Lower leg skin (tissue), 4 donors: Measurements from ENCODE around the gene IL1RAPL1. TPM values are rescaled to one million over a fixed set of nuclear protein-coding genes. Genes with fewer than 3 reads are reported as not detected.

Experiments
- DNase-seq, 2 donors: peaks; one replicate each; pipeline ENCODE4 v3.0.0-alpha.2; 2019; ENCODE audit warnings: low spot score in 2 of 2
- H3K4me3 ChIP-seq: fragments of 200-600 bp; sonication (generic); 2 replicates; pipeline ENCODE4 v1.5.1; 2017; ENCODE audit warnings: mild to moderate bottlenecking, low read depth; ENCODE audit not compliant: poor library complexity, severe bottlenecking
- CTCF ChIP-seq, 3 donors: fragments of 450-650 bp; IDR thresholded peaks; one replicate each; pipeline ENCODE4 v1.5.1; 2016; ENCODE audit warnings: antibody characterized with exemption in 3 of 3, mild to moderate bottlenecking in 3 of 3, moderate library complexity in 2 of 3
- POLR2A ChIP-seq, 2 donors: fragments of 450-650 bp; IDR thresholded peaks; one replicate each; pipeline ENCODE4 v1.6.1; 2016 to 2017; ENCODE audit warnings: antibody characterized with exemption in 2 of 2, mild to moderate bottlenecking in 1 of 2, moderate library complexity in 1 of 2
- WGBS, 2 donors: methylation state at CpG; one replicate each; pipeline ENCODE4 v1.1.5; 2018; 5-methylcytosine and 5-hydroxymethylcytosine counted together
- intact Hi-C: fragments of 100-400 bp; cut with DNase I; formaldehyde crosslinking; loops from one replicate; pipeline ENCODE4 v1.15.0; 2023; ENCODE audit warnings: low total_unique reads
- total RNA-seq, 4 donors: library from RNA; depleted of rRNA; stranded (reverse); fragments of >200 nt; gene quantifications; one replicate each; pipeline ENCODE4 v1.1.0, GENCODE V29; 2016

Gene IL1RAPL1
- total RNA-seq, 4 donors from 2014 or later: 0.07 to 1.8 (median 0.10) TPM; not detected in 1

- 63 to 86% methylated on average over 3 of the region's 3 CpGs for WGBS, 2 donors
- intact Hi-C loops: no loop called here
- TF ChIP-seq CTCF (IDR thresholded peaks at IDR 0.05): no peak
- TF ChIP-seq POLR2A (IDR thresholded peaks at IDR 0.05): no peak
- H3K4me3 ChIP-seq: no peak overlapping the region
- DNase-seq: no peak
These were observed 1103.8 kb downstream of the IL1RAPL1 start for GRCh38 chrX:29691044-29691443.

DNA sequence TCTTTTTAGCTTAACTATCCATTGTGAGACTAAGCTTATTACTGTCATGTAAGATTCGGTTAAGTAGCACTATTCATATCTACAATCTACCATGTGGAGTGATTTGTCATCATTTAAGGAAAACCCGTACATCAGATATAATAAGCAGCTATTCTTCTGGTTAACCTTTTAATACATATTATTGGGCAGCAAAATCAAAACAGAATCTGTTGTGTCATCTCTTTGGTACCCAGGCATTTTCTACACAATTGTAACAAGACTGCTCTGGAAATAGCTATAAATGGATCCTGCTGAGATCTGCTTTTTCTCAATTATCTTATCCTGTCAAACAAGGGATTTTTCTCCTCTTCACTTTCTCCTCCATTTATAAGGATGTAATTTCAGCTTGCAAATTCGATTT lies 1106.7 kb downstream of the IL1RAPL1 start:
- no peak for DNase-seq
- intact Hi-C loops: no loop called here
- H3K4me3 ChIP-seq: no peak overlapping the region
- TF ChIP-seq CTCF (IDR thresholded peaks at IDR 0.05) (no peak), POLR2A (IDR thresholded peaks at IDR 0.05) (no peak)
- 54 to 69% methylated on average over 3 of the region's 3 CpGs for WGBS, 2 donors

GRCh38 chrX:29699239-29699638 lies 1112.0 kb downstream of the IL1RAPL1 start:
- DNase-seq: no peak
- 41 to 47% methylated on average over 1 of the region's 1 CpG for WGBS, 2 donors
- no peak overlapping the region for H3K4me3 ChIP-seq
- no peak for TF ChIP-seq CTCF (IDR thresholded peaks at IDR 0.05)
- TF ChIP-seq POLR2A (IDR thresholded peaks at IDR 0.05): no peak
- intact Hi-C loops: no loop called here

- H3K4me3 ChIP-seq: no peak overlapping the region
- intact Hi-C loops: no loop called here
- no peak for DNase-seq
- 94 to 100% methylated on average over 2 of the region's 2 CpGs for WGBS, 2 donors
- TF ChIP-seq CTCF (IDR thresholded peaks at IDR 0.05) (no peak), POLR2A (IDR thresholded peaks at IDR 0.05) (no peak)
These were observed 1119.8 kb downstream of the IL1RAPL1 start for GRCh38 chrX:29707088-29707487.

DNA sequence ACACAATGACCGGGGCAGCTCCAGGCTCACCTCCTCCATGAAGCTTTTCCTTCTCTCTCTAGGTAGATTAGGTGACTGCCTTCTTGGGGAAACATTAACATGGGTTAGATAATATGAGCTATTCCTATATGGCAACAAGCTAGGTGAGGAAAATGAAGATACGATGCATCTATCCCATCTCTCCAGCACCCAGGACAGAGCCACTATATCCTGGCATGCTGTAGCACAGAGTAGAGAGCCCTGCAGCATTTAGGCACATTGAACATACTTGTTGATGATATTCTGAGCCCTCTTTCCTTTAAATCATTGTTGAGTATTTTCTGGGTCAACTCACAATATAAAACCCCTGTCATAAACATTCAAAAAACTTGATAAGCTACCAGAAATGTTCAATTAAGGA lies 1133.9 kb downstream of the IL1RAPL1 start:
- WGBS, 2 donors: 75 to 96% methylated on average over 2 of the region's 2 CpGs
- TF ChIP-seq CTCF (IDR thresholded peaks at IDR 0.05) (no peak), POLR2A (IDR thresholded peaks at IDR 0.05) (no peak)
- intact Hi-C loops: no loop called here
- DNase-seq: no peak
- no peak overlapping the region for H3K4me3 ChIP-seq

DNA sequence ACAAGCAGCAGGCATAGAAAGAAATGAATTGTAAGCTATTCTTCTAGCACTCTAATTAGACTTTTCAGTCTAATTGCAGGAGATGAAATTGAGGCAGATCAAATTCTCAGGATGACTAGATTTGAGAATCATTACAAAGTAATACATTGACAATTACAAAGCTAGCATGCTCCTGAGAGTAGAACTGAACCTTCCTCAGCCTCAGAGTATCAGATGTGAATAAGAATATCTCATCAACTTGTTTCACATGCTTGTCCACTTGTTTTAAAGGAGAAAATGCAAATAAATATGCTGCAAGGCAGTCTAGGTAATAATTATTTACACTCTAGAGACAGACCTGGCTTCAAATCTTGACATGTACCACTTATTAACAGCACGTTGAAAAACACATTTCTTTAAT lies 1137.1 kb downstream of the IL1RAPL1 start:
- WGBS, 2 donors: 30 to 38% methylated on average over 1 of the region's 1 CpG

More for the DNA sequence above, 1137.1 kb downstream of the IL1RAPL1 start:
- intact Hi-C loops: no loop called here
- no peak overlapping the region for H3K4me3 ChIP-seq
- no peak for DNase-seq
- TF ChIP-seq CTCF (IDR thresholded peaks at IDR 0.05) (no peak), POLR2A (IDR thresholded peaks at IDR 0.05) (no peak)
